Sigmoid colon (tissue), 7 donors: ENCODE measurements around the gene HERC3. TPM values are rescaled to one million over a fixed set of nuclear protein-coding genes. Genes with fewer than 3 reads are reported as not detected.

Experiments used
- DNase-seq: peaks from one replicate; pipeline ENCODE4 v3.0.0-alpha.2; 2019
- H3K27ac ChIP-seq, 4 donors: fragments of 200-600 bp; sonication (generic); one replicate each; pipeline ENCODE4 v1.5.1; 2016 to 2019; ENCODE audit warnings: mild to moderate bottlenecking in 1 of 4
- H3K27me3 ChIP-seq, 3 donors: fragments of 200-600 bp; sonication (generic); one replicate each; pipeline ENCODE4 v1.5.1; 2019; ENCODE audit warnings: mild to moderate bottlenecking in 1 of 3
- H3K36me3 ChIP-seq, 4 donors: fragments of 200-600 bp; sonication (generic); one replicate each; pipeline ENCODE4 v1.5.1; 2016 to 2019
- H3K4me1 ChIP-seq, 4 donors: fragments of 200-600 bp; sonication (generic); one replicate each; pipeline ENCODE4 v1.5.1; 2017 to 2019
- H3K4me3 ChIP-seq, 4 donors: fragments of 200-600 bp; sonication (generic); one replicate each; pipeline ENCODE4 v1.5.1; 2017 to 2019; ENCODE audit warnings: mild to moderate bottlenecking in 2 of 4, moderate library complexity in 1 of 4
- H3K9me3 ChIP-seq, 4 donors: fragments of 200-600 bp in 3 of 4; sonication (generic) in 3 of 4; one replicate each; pipeline versions ENCODE4 v1.5.1 to v1.6.1; 2013 to 2019
- CTCF ChIP-seq, 4 experiments: fragments of 450-650 bp in 3 of 4; fragments of 200-600 bp in 1 of 4; IDR thresholded peaks; one replicate each; pipeline ENCODE4 v1.5.1; 2016 to 2019; ENCODE audit warnings: antibody characterized with exemption in 4 of 4, mild to moderate bottlenecking in 3 of 4, moderate library complexity in 2 of 4
- EP300 ChIP-seq, 4 donors: sonication (generic); formaldehyde crosslinking; IDR thresholded peaks; one replicate each; pipeline ENCODE4 v1.6.1; 2017; ENCODE audit warnings: antibody characterized with exemption in 4 of 4
- POLR2A ChIP-seq, 2 donors: fragments of 450-650 bp; IDR thresholded peaks; one replicate each; pipeline ENCODE4 v1.6.1; 2016; ENCODE audit warnings: antibody characterized with exemption in 2 of 2, mild to moderate bottlenecking in 2 of 2, moderate library complexity in 2 of 2
- POLR2AphosphoS5 ChIP-seq, 4 donors: sonication (generic); formaldehyde crosslinking; IDR thresholded peaks; one replicate each; pipeline ENCODE4 v1.6.1; 2017; ENCODE audit warnings: antibody characterized with exemption in 4 of 4
- WGBS, 2 donors: extraction: QIAGEN DNeasy Blood & Tissue Kit; methylation state at CpG; one replicate each; pipeline ENCODE4 v1.1.7; 2013; 5-methylcytosine and 5-hydroxymethylcytosine counted together
- intact Hi-C: fragments of 100-400 bp; cut with DNase I; formaldehyde crosslinking; loops from one replicate; pipeline ENCODE4 v1.15.1; 2023
- polyA plus RNA-seq, 3 donors: library from polyadenylated mRNA; stranded (reverse); fragments of 200-250 nt; gene quantifications; one replicate each; pipeline ENCODE4 v1.2.3, GENCODE V29; 2013
- total RNA-seq, 4 donors: library from RNA; depleted of rRNA; stranded (reverse); fragments of >200 nt; gene quantifications; one replicate each; pipeline ENCODE4 v1.1.0, GENCODE V29; 2016
- donor health status: healthy with polysubstance abuse.
- donor health status: Bipolar disorder and iron deficiency.
- donor health status: healthy.

The HERC3 gene
- total and polyA plus RNA-seq, 7 donors: 12.2 to 44.9 (median 34.6) TPM

- Histone ChIP-seq H3K27ac (no peak overlapping the region), H3K4me1 (peaks cover 0 to 13% (median 10%) of the 10 kb centered on the region in 4 donors), H3K27me3 (no peaks in the 10 kb centered on the region), H3K9me3 (no peaks in the 10 kb centered on the region), H3K36me3 (no peaks in the 10 kb centered on the region), H3K4me3 (no peak overlapping the region)
- intact Hi-C loops: no loop called here
- WGBS, 2 donors: 93 to 97% methylated on average over 1 of the region's 1 CpG
- TF ChIP-seq POLR2AphosphoS5 (IDR thresholded peaks at IDR 0.05) (no peak), EP300 (IDR thresholded peaks at IDR 0.05) (no peak), POLR2A (IDR thresholded peaks at IDR 0.05) (no peak), CTCF (IDR thresholded peaks at IDR 0.05) (no peak)
- no peak for DNase-seq
Measured at GRCh38 chr4:88645994-88646393, 53.7 kb downstream of the HERC3 start.

- Histone ChIP-seq H3K36me3 (no peaks in the 10 kb centered on the region), H3K9me3 (no peaks in the 10 kb centered on the region), H3K4me1 (peaks cover 0 to 13% (median 10%) of the 10 kb centered on the region in 4 donors), H3K27ac (no peak overlapping the region), H3K27me3 (no peaks in the 10 kb centered on the region), H3K4me3 (no peak overlapping the region)
- intact Hi-C loops: no loop called here
- DNase-seq: no peak
- WGBS, 2 donors: 94 to 96% methylated on average over 7 of the region's 7 CpGs
- TF ChIP-seq CTCF (IDR thresholded peaks at IDR 0.05): no peak
- no peak for TF ChIP-seq EP300 (IDR thresholded peaks at IDR 0.05)
- no peak for TF ChIP-seq POLR2A (IDR thresholded peaks at IDR 0.05)
- no peak for TF ChIP-seq POLR2AphosphoS5 (IDR thresholded peaks at IDR 0.05)
Measured at GRCh38 chr4:88646528-88647280, 54.4 kb downstream of the HERC3 start.

- no peak overlapping the region for H3K4me3 ChIP-seq
- TF ChIP-seq CTCF (IDR thresholded peaks at IDR 0.05): no peak
- TF ChIP-seq POLR2A (IDR thresholded peaks at IDR 0.05): no peak
- TF ChIP-seq POLR2AphosphoS5 (IDR thresholded peaks at IDR 0.05): no peak
- TF ChIP-seq EP300 (IDR thresholded peaks at IDR 0.05): no peak
- intact Hi-C loops: no loop called here
- peaks cover 0 to 20% (median 0%) of the 10 kb centered on the region in 4 donors for H3K36me3 ChIP-seq
- WGBS, 2 donors: 83 to 89% methylated on average over 3 of the region's 3 CpGs
- peaks cover 0 to 13% (median 10%) of the 10 kb centered on the region in 4 donors for H3K4me1 ChIP-seq
- no peaks in the 10 kb centered on the region for H3K9me3 ChIP-seq
- peak overlapping the region in 1 of 4 donors; percentile 33 for H3K27ac ChIP-seq
- no peaks in the 10 kb centered on the region for H3K27me3 ChIP-seq
- DNase-seq: no peak
Measured at GRCh38 chr4:88649716-88650115, 57.4 kb downstream of the HERC3 start.

GRCh38 chr4:88653371-88653946 is 61.2 kb downstream of the HERC3 start:
- intact Hi-C loops: no loop called here
- Histone ChIP-seq H3K4me1 (peaks cover 0 to 27% (median 15%) of the 10 kb centered on the region in 4 donors), H3K27ac (no peak overlapping the region), H3K27me3 (no peaks in the 10 kb centered on the region), H3K36me3 (peaks cover 0 to 40% (median 8%) of the 10 kb centered on the region in 4 donors), H3K9me3 (no peaks in the 10 kb centered on the region), H3K4me3 (no peak overlapping the region)
- no peak for TF ChIP-seq POLR2AphosphoS5 (IDR thresholded peaks at IDR 0.05)
- 89 to 92% methylated on average over 4 of the region's 4 CpGs for WGBS, 2 donors
- no peak for DNase-seq

GRCh38 chr4:88655226-88655625 is 62.9 kb downstream of the HERC3 start:
- H3K36me3 ChIP-seq: peaks cover 0 to 40% (median 8%) of the 10 kb centered on the region in 4 donors
- 92 to 93% methylated on average over 3 of the region's 3 CpGs for WGBS, 2 donors
- intact Hi-C loops: loop anchor here (5.0 kb wide), 1 partner anchor 63 kb away; the partner anchor contains the start of gene HERC3

More at GRCh38 chr4:88655226-88655625, 62.9 kb downstream of the HERC3 start:
- no peak for DNase-seq
- no peaks in the 10 kb centered on the region for H3K27me3 ChIP-seq
- no peaks in the 10 kb centered on the region for H3K9me3 ChIP-seq
- peaks cover 0 to 25% (median 15%) of the 10 kb centered on the region in 4 donors for H3K4me1 ChIP-seq
- H3K27ac ChIP-seq: no peak overlapping the region
- H3K4me3 ChIP-seq: no peak overlapping the region
- no peak for TF ChIP-seq EP300 (IDR thresholded peaks at IDR 0.05)
- no peak for TF ChIP-seq CTCF (IDR thresholded peaks at IDR 0.05)
- TF ChIP-seq POLR2AphosphoS5 (IDR thresholded peaks at IDR 0.05): no peak
- no peak for TF ChIP-seq POLR2A (IDR thresholded peaks at IDR 0.05)
